Ovary (tissue), 9 donors: ENCODE results near the gene DNAH8. TPM values are rescaled to one million over a fixed set of nuclear protein-coding genes. Genes with fewer than 3 reads are reported as not detected.

Source experiments
- DNase-seq, 5 donors: peaks; one replicate each; pipeline ENCODE4 v3.0.0-alpha.2; 2019 to 2020
- H3K27ac ChIP-seq, 2 donors: fragments of 200-600 bp; one replicate each; pipeline versions ENCODE4 v1.5.1 to v1.8.0; 2019 to 2022
- H3K27me3 ChIP-seq: fragments of 200-600 bp; one replicate; pipeline ENCODE4 v1.8.0; 2022
- H3K36me3 ChIP-seq: fragments of 200-600 bp; sonication (generic); one replicate; pipeline ENCODE4 v1.5.1; 2019
- H3K4me1 ChIP-seq: one replicate; pipeline ENCODE4 v1.8.1; 2013; ENCODE audit warnings: mild to moderate bottlenecking, moderate library complexity; ENCODE audit not compliant: insufficient read depth
- H3K4me3 ChIP-seq: fragments of 200-600 bp; sonication (generic); one replicate; pipeline ENCODE4 v1.5.1; 2017
- H3K9me3 ChIP-seq, 2 donors: fragments of 200-600 bp in 1 of 2; sonication (generic) in 1 of 2; one replicate each; pipeline versions ENCODE4 v1.5.1 to v1.8.1; 2013 to 2019; ENCODE audit warnings: mild to moderate bottlenecking in 1 of 2, moderate library complexity in 1 of 2
- EP300 ChIP-seq: sonication (generic); formaldehyde crosslinking; IDR thresholded peaks from one replicate; pipeline ENCODE4 v1.6.1; 2017; ENCODE audit warnings: antibody characterized with exemption
- POLR2A ChIP-seq: fragments of 450-650 bp; IDR thresholded peaks from one replicate; pipeline ENCODE4 v1.6.1; 2017; ENCODE audit warnings: antibody characterized with exemption, mild to moderate bottlenecking, moderate library complexity
- WGBS, 3 donors: extraction: QIAGEN DNeasy Blood & Tissue Kit in 1 of 3; methylation state at CpG; one replicate each; pipeline versions ENCODE4 v1.1.5 to v1.1.7; 2013 to 2017; 5-methylcytosine and 5-hydroxymethylcytosine counted together
- intact Hi-C, 4 donors: fragments of 100-400 bp; cut with DNase I; formaldehyde crosslinking; loops; one replicate each; pipeline versions ENCODE4 v1.11.0 to v1.15.1; 2022 to 2023
- polyA plus RNA-seq, 2 donors: library from polyadenylated mRNA; stranded (reverse); fragments of 200-250 nt in 1 of 2; fragments of 350-450 nt in 1 of 2; fragmentation: Illumina TruSeq in 1 of 2; extraction: RNeasy Lipid Tissue Mini Kit (QIAGEN cat#74804) in 1 of 2; gene quantifications; one replicate each; pipeline ENCODE4 v1.2.3, GENCODE V29; 2013 to 2014
- total RNA-seq, 7 donors: library from RNA; depleted of rRNA in 2 of 7; stranded (reverse); fragments of >200 nt in 2 of 7; fragmentation: NEBNext Ultra II Directional in 3 of 7; extraction: Animal tissue kit (Norgen Biotek cat#: 25700) in 3 of 7; gene quantifications; one replicate each; pipeline versions ENCODE4 v1.1.0 to v1.2.4, GENCODE V29; 2016 to 2023
- TF ChIP-seq, protein P1 (sequence below), 3 donors: fragments of 450-650 bp in 2 of 3; fragments of 200-600 bp in 1 of 3; IDR thresholded peaks; one replicate each; pipeline versions ENCODE4 v1.5.1 to v1.8.0; 2016 to 2022; ENCODE audit warnings: antibody characterized with exemption in 3 of 3, mild to moderate bottlenecking in 1 of 3
- donor health status: DM: no; HTN: no; CAD: no; lungs with moderate emphysema.
- donor health status: DM: no; HTN: no; CAD: no.
- donor health status: Bipolar disorder and iron deficiency.
- donor health status: DM: yes; HTN: yes; CAD: no.
- donor health status: DM: no; HTN: no; CAD: no.
- donor health status: DM: yes; HTN: yes; CAD: no.

Gene DNAH8
- total and polyA plus RNA-seq, 9 donors, result under 0.01 to 0.08 (median 0.01) TPM; not detected in 4

DNA sequence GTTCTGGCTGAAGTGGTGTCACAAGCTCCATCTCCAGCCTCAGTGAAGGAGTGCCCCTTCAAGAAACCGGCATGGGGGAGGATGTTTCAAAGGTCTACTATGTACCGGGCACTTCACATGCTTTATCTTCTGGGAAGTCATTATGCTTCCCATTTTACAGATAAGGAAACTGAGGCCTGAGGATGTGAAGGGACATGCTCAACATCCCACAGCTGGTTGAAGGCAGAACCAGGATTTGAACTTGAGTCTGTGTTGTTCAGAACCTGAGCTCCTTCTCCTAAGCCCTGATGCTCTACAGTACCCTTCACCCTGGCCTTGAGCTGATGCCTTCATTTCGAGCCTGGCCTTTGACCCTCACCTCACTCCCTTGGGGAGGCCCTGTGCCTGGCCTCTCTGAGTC is 346.5 kb downstream of the DNAH8 start:
- Histone ChIP-seq H3K27me3 (no peaks in the 10 kb centered on the region), H3K9me3 (no peaks in the 10 kb centered on the region), H3K4me3 (no peak overlapping the region), H3K4me1 (no peaks in the 10 kb centered on the region), H3K27ac (no peak overlapping the region), H3K36me3 (no peaks in the 10 kb centered on the region)
- intact Hi-C loops, result no loop called here
- no peak for DNase-seq
- WGBS, 3 donors, result 47 to 63% (median 49%) methylated on average over 3 of the region's 3 CpGs
- TF ChIP-seq, protein P1, sequence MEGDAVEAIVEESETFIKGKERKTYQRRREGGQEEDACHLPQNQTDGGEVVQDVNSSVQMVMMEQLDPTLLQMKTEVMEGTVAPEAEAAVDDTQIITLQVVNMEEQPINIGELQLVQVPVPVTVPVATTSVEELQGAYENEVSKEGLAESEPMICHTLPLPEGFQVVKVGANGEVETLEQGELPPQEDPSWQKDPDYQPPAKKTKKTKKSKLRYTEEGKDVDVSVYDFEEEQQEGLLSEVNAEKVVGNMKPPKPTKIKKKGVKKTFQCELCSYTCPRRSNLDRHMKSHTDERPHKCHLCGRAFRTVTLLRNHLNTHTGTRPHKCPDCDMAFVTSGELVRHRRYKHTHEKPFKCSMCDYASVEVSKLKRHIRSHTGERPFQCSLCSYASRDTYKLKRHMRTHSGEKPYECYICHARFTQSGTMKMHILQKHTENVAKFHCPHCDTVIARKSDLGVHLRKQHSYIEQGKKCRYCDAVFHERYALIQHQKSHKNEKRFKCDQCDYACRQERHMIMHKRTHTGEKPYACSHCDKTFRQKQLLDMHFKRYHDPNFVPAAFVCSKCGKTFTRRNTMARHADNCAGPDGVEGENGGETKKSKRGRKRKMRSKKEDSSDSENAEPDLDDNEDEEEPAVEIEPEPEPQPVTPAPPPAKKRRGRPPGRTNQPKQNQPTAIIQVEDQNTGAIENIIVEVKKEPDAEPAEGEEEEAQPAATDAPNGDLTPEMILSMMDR (IDR thresholded peaks at IDR 0.05), result no peak
- TF ChIP-seq EP300 (no peak), POLR2A (no peak)

DNA sequence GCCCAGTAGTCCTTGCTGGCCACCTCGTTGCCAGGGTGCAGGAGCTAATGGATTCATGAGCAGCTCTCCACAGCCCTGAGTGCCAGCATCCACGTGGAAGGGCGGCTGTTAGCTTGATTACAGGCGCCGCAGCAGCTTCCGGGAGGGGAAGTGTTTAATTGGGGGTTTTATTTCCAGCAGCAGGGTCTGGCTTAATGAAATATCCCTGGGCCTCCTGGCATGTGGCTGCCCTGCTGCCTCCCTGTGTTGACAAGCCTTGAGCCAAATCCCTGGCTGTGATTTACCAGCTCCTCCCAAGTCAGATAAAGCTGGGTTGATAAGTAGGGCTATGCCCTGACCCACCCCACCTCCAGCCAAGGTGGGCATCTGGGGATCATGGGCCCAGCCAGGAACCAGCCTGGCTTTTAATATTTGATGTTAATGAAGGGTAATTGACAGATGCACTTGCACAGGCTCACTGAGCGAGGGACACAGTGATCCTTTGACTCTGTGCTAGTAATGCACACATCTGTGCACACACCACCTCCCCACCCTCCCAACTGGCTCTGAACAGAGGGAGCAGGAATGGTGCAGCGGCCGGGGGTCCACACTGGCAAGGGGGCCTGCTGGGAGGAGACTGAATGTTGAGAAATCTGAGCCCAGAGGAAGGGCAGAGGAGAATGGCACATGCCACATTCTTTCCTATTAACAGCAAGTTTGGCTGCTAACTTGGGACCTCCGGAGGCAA is 347.1 kb downstream of the DNAH8 start:
- H3K4me1 ChIP-seq, result no peaks in the 10 kb centered on the region
- no peaks in the 10 kb centered on the region for H3K9me3 ChIP-seq
- no peak overlapping the region for H3K4me3 ChIP-seq
- H3K36me3 ChIP-seq, result no peaks in the 10 kb centered on the region
- TF ChIP-seq, protein P1 (IDR thresholded peaks at IDR 0.05), result no peak
- TF ChIP-seq EP300, result no peak
- no peak for TF ChIP-seq POLR2A
- 22 to 38% (median 29%) methylated on average over 10 of the region's 10 CpGs for WGBS, 3 donors
- no peaks in the 10 kb centered on the region for H3K27me3 ChIP-seq
- H3K27ac ChIP-seq, result no peak overlapping the region
- intact Hi-C loops, result no loop called here
- DNase-seq, result no peak

DNA sequence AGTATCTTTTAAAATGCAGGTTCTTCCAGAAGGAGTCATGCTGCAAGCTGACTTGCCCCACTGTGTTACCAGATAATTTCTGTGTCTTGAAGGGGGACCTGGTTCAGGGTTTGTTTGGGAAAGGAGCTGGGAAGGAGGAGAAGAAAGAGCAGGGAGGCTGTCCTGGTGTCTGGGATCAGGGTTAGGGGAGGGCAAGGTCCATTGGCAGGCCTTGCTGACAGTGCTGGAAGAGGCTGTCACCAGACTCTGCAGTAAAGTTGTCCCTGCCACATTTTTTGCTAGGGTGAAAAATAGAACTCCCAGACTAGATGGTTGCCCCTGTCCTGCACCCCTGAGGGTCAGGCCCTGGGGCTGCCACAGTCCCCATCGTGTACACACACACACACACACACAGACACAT is 348.4 kb downstream of the DNAH8 start:
- Histone ChIP-seq H3K4me1 (no peaks in the 10 kb centered on the region), H3K27me3 (no peaks in the 10 kb centered on the region), H3K36me3 (no peaks in the 10 kb centered on the region), H3K27ac (no peak overlapping the region), H3K9me3 (no peaks in the 10 kb centered on the region), H3K4me3 (no peak overlapping the region)
- intact Hi-C loops, result no loop called here
- TF ChIP-seq POLR2A (no peak), EP300 (no peak)
- TF ChIP-seq, protein P1 (IDR thresholded peaks at IDR 0.05), result no peak
- 23 to 33% (median 26%) methylated on average over 1 of the region's 1 CpG for WGBS, 3 donors
- no peak for DNase-seq

DNA sequence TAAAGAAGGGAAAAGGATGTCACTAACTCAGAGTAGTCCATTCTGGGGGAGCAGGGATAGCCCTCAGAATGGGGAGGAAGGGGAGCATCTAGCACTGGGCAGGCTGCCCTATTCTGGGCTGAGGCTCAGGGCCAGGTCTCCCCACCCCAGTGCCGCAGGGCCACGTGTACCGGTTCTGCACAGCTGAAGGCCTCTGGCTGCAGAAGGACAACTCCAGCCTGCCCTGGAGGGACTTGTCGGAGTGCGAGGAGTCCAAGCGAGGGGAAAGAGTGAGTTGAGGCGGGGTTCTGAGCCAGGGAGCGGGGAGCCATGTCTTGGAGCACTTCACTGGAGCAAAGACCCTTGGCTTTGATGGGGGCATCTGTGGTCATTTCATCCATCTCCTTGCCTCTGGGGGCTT is 350.4 kb downstream of the DNAH8 start:
- Histone ChIP-seq H3K27ac (no peak overlapping the region), H3K4me1 (no peaks in the 10 kb centered on the region), H3K27me3 (no peaks in the 10 kb centered on the region), H3K9me3 (no peaks in the 10 kb centered on the region), H3K4me3 (no peak overlapping the region), H3K36me3 (no peaks in the 10 kb centered on the region)
- DNase-seq, result no peak
- 77 to 86% (median 81%) methylated on average over 8 of the region's 8 CpGs for WGBS, 3 donors
- intact Hi-C loops, result no loop called here
- no peak for TF ChIP-seq POLR2A
- TF ChIP-seq EP300, result no peak
- TF ChIP-seq, protein P1 (IDR thresholded peaks at IDR 0.05), result no peak
